Central memory CD8-positive, alpha-beta T cell (primary cell): ENCODE data around the gene ABCC1.
"Not testable (repeated sequence)": the region's sequence is repeated elsewhere in the genome, so short reads cannot be mapped to it uniquely, and the experiment has no call there.

Experiments
- ATAC-seq: fragments of 150-1000 bp; cut with Tn5 transposase; replicated peaks from 2 replicates; pipeline ENCODE4 v1.10.0; 2022; ENCODE audit warnings: mild to moderate bottlenecking, moderate FRiP score, moderate number of reproducible peaks; ENCODE audit not compliant: poor library complexity, severe bottlenecking; ENCODE audit errors: extremely low read depth
- DNase-seq, 2 donors: peaks; one replicate each; pipeline ENCODE4 v3.0.0; 2021; ENCODE audit warnings: low spot score in 2 of 2
- H3K27ac Mint-ChIP-seq: one replicate; pipeline ENCODE4 v1.8.0; 2022; ENCODE audit warnings: low read depth, mild to moderate bottlenecking, moderate library complexity, mixed read lengths
- H3K27me3 Mint-ChIP-seq: one replicate; pipeline ENCODE4 v1.8.0; 2022; ENCODE audit warnings: mixed read lengths
- H3K36me3 Mint-ChIP-seq: one replicate; pipeline ENCODE4 v1.8.0; 2022; ENCODE audit warnings: mild to moderate bottlenecking, moderate library complexity, mixed read lengths; ENCODE audit not compliant: insufficient read depth
- H3K4me1 Mint-ChIP-seq: one replicate; pipeline ENCODE4 v1.8.0; 2022; ENCODE audit warnings: mixed read lengths
- H3K4me3 Mint-ChIP-seq: one replicate; pipeline ENCODE4 v1.8.0; 2022; ENCODE audit warnings: mild to moderate bottlenecking, moderate library complexity, mixed read lengths
- H3K9me3 Mint-ChIP-seq: one replicate; pipeline ENCODE4 v1.8.0; 2022; ENCODE audit warnings: mixed read lengths

The ABCC1 gene

DNA sequence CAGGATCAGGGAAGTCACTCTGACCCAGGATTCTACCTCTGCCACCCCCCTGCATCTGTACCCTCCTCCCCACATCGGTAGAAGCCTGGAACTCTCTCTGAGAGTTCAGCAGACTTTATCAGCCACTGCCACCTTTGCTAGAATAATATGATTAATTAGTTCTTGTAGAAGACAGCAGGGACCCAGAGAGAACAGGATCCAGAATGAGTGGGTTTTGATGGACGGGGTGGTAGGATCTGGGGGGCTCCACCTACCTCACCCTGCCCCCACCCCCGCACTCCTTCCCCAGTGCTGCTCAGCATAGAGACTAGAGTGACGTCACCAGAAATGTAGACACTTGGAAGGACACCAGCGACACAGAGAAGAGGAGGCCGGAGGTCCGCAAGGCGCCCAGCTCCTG, 240.4 kb downstream of the ABCC1 start:
- H3K27me3 Mint-ChIP-seq = peaks cover 46% of the 10 kb centered on the region
- no peaks in the 10 kb centered on the region for H3K36me3 Mint-ChIP-seq
- H3K4me3 Mint-ChIP-seq = no peak overlapping the region
- no peak for DNase-seq
- no peak for ATAC-seq
- H3K9me3 Mint-ChIP-seq = no peaks in the 10 kb centered on the region
- no peaks in the 10 kb centered on the region for H3K4me1 Mint-ChIP-seq
- H3K27ac Mint-ChIP-seq = no peak overlapping the region

DNA sequence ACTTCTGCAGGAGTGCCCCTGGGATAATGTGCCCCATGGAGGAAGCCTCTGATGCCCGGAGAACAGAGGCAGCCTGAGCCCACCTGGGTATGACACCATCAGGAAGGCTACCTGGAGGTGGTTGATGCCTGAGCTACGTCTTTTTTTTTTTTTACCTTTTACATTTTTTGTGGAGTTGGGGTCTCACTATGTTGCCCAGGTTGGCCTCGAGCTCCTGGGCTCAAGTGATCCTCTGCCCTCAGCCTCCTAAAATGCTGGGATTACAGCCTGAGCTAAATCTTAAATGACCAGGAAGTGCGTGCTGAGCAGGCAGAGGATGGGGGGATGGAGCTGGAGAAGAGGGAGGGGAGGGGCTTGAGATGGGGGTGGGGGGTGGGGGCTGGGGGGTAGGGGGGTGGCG, 241.1 kb downstream of the ABCC1 start:
- DNase-seq (no peak), ATAC-seq (no peak)
- H3K27me3 Mint-ChIP-seq = peaks cover 50% of the 10 kb centered on the region
- H3K4me3 Mint-ChIP-seq = no peak overlapping the region
- H3K4me1 Mint-ChIP-seq = no peaks in the 10 kb centered on the region
- H3K9me3 Mint-ChIP-seq = no peaks in the 10 kb centered on the region
- H3K27ac Mint-ChIP-seq = no peak overlapping the region
- no peaks in the 10 kb centered on the region for H3K36me3 Mint-ChIP-seq

DNA sequence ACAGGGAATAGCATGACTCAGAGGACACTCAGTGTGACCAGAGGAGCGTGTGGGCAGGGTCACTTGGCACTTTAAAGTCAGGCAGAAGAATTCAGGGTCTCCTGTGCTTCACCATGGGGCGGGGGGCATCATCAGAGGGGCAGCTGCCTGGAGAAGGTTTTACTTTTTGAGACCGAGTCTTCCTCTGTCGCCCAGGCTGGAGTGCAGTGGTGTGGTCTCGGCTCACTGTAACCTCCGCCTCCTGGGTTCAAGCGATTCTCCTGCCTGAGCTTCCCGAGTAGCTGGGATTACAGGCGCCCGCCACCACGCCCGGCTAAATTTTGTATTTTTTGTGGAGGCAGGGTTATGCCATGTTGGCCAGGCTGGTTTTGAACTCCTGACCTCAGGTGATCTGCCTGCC, 241.6 kb downstream of the ABCC1 start:
- H3K4me3 Mint-ChIP-seq, H3K36me3 Mint-ChIP-seq, DNase-seq, H3K9me3 Mint-ChIP-seq, ATAC-seq, H3K27ac Mint-ChIP-seq, H3K4me1 Mint-ChIP-seq: not testable (repeated sequence)
- H3K27me3 Mint-ChIP-seq = peaks cover 54% of the 10 kb centered on the region

DNA sequence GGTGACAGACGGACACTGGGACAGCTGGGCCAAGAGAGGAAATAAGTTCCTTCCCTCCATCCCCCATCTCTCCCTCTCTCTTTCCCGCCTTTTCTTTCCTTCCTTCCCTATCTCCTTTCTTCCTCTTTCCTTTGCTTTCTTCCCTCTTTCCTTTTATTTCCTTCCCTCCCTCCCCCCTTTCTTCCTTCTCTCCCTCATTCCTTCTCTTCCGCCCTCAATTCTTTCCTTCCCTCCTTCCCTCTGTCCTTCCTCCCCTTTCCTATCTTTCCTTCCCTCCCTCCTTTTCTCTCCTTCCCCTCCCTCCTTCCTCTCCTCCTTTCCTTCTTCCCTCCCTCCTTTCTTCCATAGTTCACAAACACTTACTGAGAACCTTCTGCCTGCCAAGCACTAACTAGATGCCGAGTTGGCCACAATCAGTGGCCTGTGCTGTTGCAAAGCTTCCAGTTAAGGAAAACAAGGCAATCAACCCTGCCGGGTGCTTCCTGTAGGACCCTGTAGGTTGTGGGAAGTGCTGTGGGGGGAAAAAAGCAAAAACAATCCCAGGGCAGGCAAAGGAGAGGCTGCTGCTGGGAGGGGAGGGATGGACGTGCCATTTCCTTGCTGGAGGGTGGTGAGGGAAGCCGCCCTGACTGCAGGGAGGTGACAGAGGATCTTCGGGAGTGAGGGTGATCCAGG, 242.2 kb downstream of the ABCC1 start:
- H3K9me3 Mint-ChIP-seq = no peaks in the 10 kb centered on the region
- no peak overlapping the region for H3K27ac Mint-ChIP-seq
- H3K4me1 Mint-ChIP-seq = no peaks in the 10 kb centered on the region
- H3K36me3 Mint-ChIP-seq = no peaks in the 10 kb centered on the region
- no peak overlapping the region for H3K4me3 Mint-ChIP-seq
- DNase-seq (no peak), ATAC-seq (no peak)
- H3K27me3 Mint-ChIP-seq = peaks cover 55% of the 10 kb centered on the region
